Mucosa of descending colon (tissue), 3 donors: ENCODE results near the gene LRRC9. TPM values are rescaled to one million over a fixed set of nuclear protein-coding genes. Genes with fewer than 3 reads are reported as not detected.

Experiments used
- ATAC-seq: fragments of 200-7000 bp; cut with Tn5 transposase; one replicate; pipeline ENCODE4 v1.9.1; 2020; ENCODE audit warnings: mild to moderate bottlenecking, moderate library complexity
- DNase-seq, 3 donors: peaks; one replicate each; pipeline ENCODE4 v3.0.0-alpha.2; 2020
- H3K36me3 ChIP-seq: fragments of 200-600 bp; one replicate; pipeline ENCODE4 v1.8.0; 2021; ENCODE audit warnings: low read depth, mild to moderate bottlenecking
- H3K4me1 ChIP-seq: fragments of 200-600 bp; one replicate; pipeline ENCODE4 v1.8.0; 2021; ENCODE audit warnings: low read depth, mild to moderate bottlenecking
- H3K4me3 ChIP-seq: fragments of 200-600 bp; one replicate; pipeline ENCODE4 v1.8.0; 2021; ENCODE audit warnings: mild to moderate bottlenecking
- H3K9me3 ChIP-seq: fragments of 200-600 bp; one replicate; pipeline ENCODE4 v1.8.0; 2021; ENCODE audit warnings: mild to moderate bottlenecking
- CTCF ChIP-seq: fragments of 200-600 bp; IDR thresholded peaks from one replicate; pipeline ENCODE4 v1.8.0; 2022; ENCODE audit warnings: antibody characterized with exemption, mild to moderate bottlenecking
- intact Hi-C, 2 donors: fragments of 100-400 bp; cut with DNase I in 1 of 2; cut with micrococcal nuclease in 1 of 2; formaldehyde crosslinking; loops; one replicate each; pipeline versions ENCODE4 v1.11.0 to v1.11.1; 2022; cut with DNase I, micrococcal nuclease
- total RNA-seq, 3 donors: library from RNA; stranded (reverse); fragmentation: NEBNext Ultra II Directional in 2 of 3; extraction: Animal tissue kit (Norgen Biotek cat#: 25700) in 2 of 3; gene quantifications; one replicate each; pipeline versions ENCODE4 v1.2.1 to v1.2.4, GENCODE V29; 2021 to 2023
- donor health status: DM: no; HTN: no; CAD: no; lungs with moderate emphysema.
- donor health status: DM: no; HTN: no; CAD: no.
- donor health status: DM: no; HTN: yes; CAD: no.

The LRRC9 gene
- total RNA-seq, 3 donors from 2014 or later: 0.58 TPM; not detected in 2

- intact Hi-C loops: loop anchor here in 1 of 2 donors (10.0 kb wide), 1 partner anchor 152 kb away; the partner anchor contains the start of gene PPM1A
- Histone ChIP-seq H3K4me3 (no peak overlapping the region), H3K4me1 (peaks cover 14% of the 10 kb centered on the region), H3K9me3 (no peaks in the 10 kb centered on the region), H3K36me3 (no peaks in the 10 kb centered on the region)
- TF ChIP-seq CTCF: no peak
- ATAC-seq: no peak
- DNase-seq: no peak
These were observed 173.1 kb downstream of the LRRC9 start for GRCh38 chr14:60093080-60093479.

GRCh38 chr14:60093606-60094005 is 173.7 kb downstream of the LRRC9 start:
- DNase-seq (no peak), ATAC-seq (no peak)
- intact Hi-C loops: loop anchor here in 1 of 2 donors (10.0 kb wide), 1 partner anchor 151 kb away; the partner anchor contains the start of gene PPM1A
- Histone ChIP-seq H3K9me3 (no peaks in the 10 kb centered on the region), H3K4me3 (no peak overlapping the region), H3K36me3 (no peaks in the 10 kb centered on the region), H3K4me1 (peaks cover 14% of the 10 kb centered on the region)
- no peak for TF ChIP-seq CTCF

GRCh38 chr14:60094306-60094897 is 174.5 kb downstream of the LRRC9 start:
- no peaks in the 10 kb centered on the region for H3K9me3 ChIP-seq
- peaks cover 14% of the 10 kb centered on the region for H3K4me1 ChIP-seq
- ATAC-seq (no peak), DNase-seq (no peak)
- no peak overlapping the region for H3K4me3 ChIP-seq
- intact Hi-C loops: loop anchor here in 1 of 2 donors (10.0 kb wide), 1 partner anchor 150 kb away; the partner anchor contains the start of gene PPM1A
- no peaks in the 10 kb centered on the region for H3K36me3 ChIP-seq
- no peak for TF ChIP-seq CTCF

- intact Hi-C loops: loop anchor here in 1 of 2 donors (10.0 kb wide), 1 partner anchor 150 kb away; the partner anchor contains the start of gene PPM1A
- peaks cover 14% of the 10 kb centered on the region for H3K4me1 ChIP-seq
- no peak overlapping the region for H3K4me3 ChIP-seq
- DNase-seq (no peak), ATAC-seq (no peak)
- TF ChIP-seq CTCF: no peak
- no peaks in the 10 kb centered on the region for H3K36me3 ChIP-seq
- H3K9me3 ChIP-seq: no peaks in the 10 kb centered on the region
These were observed 175.3 kb downstream of the LRRC9 start for GRCh38 chr14:60095231-60095630.

- no peak overlapping the region for H3K4me3 ChIP-seq
- DNase-seq: peak in 1 of 3 donors; percentile 19
- intact Hi-C loops: loop anchor here in 1 of 2 donors (10.0 kb wide), 1 partner anchor 149 kb away; the partner anchor contains the start of gene PPM1A
- ATAC-seq: no peak
- no peaks in the 10 kb centered on the region for H3K36me3 ChIP-seq
- peaks cover 14% of the 10 kb centered on the region for H3K4me1 ChIP-seq
- no peaks in the 10 kb centered on the region for H3K9me3 ChIP-seq
- TF ChIP-seq CTCF: no peak
These were observed 176.0 kb downstream of the LRRC9 start for GRCh38 chr14:60095781-60096450.
